ENCODE data around the gene VPS29. TPM values are rescaled to one million over a fixed set of nuclear protein-coding genes. Genes with fewer than 3 reads are reported as not detected.

VPS29 gene
- total RNA-seq, 2 experiments from 2014 or later, result 100 to 106 TPM

Other genes starting within 250 kb of the VPS29 start
- 100 to 1,000 TPM; 144 to 152 TPM for gene ATP2A2, start 220.9 kb downstream of the VPS29 start, total RNA-seq
- gene ANAPC7, start 98.4 kb downstream of the VPS29 start, total RNA-seq, result 10 to 100 TPM; 47.3 to 52.9 TPM
- 100 to 1,000 TPM; 340 to 352 TPM for gene ARPC3, start 51.8 kb downstream of the VPS29 start, total RNA-seq
- gene GPN3, start 33.9 kb downstream of the VPS29 start, total RNA-seq, result 10 to 100 TPM; 62.4 to 68.4 TPM
- 10 to 100 TPM; 29.8 to 30.0 TPM for gene FAM216A, start 33.3 kb downstream of the VPS29 start, total RNA-seq
- 1 to 10 TPM; 1.1 to 2.7 TPM for gene RAD9B, start 220 bp upstream of the VPS29 start, total RNA-seq
- gene PPTC7, start 81.2 kb upstream of the VPS29 start, total RNA-seq, result 10 to 100 TPM; 36.9 to 37.0 TPM
- gene TCTN1, start 112.0 kb upstream of the VPS29 start, total RNA-seq, result 1 to 10 TPM; 6.4 to 7.6 TPM
- gene HVCN1, start 187.0 kb upstream of the VPS29 start, total RNA-seq, result 1 to 10 TPM; 4.0 to 4.1 TPM
- 100 to 1,000 TPM; 334 to 343 TPM for gene PPP1CC, start 240.8 kb upstream of the VPS29 start, total RNA-seq